Measurements from ENCODE around the gene HOXA1.

HOXA1 gene

DNA sequence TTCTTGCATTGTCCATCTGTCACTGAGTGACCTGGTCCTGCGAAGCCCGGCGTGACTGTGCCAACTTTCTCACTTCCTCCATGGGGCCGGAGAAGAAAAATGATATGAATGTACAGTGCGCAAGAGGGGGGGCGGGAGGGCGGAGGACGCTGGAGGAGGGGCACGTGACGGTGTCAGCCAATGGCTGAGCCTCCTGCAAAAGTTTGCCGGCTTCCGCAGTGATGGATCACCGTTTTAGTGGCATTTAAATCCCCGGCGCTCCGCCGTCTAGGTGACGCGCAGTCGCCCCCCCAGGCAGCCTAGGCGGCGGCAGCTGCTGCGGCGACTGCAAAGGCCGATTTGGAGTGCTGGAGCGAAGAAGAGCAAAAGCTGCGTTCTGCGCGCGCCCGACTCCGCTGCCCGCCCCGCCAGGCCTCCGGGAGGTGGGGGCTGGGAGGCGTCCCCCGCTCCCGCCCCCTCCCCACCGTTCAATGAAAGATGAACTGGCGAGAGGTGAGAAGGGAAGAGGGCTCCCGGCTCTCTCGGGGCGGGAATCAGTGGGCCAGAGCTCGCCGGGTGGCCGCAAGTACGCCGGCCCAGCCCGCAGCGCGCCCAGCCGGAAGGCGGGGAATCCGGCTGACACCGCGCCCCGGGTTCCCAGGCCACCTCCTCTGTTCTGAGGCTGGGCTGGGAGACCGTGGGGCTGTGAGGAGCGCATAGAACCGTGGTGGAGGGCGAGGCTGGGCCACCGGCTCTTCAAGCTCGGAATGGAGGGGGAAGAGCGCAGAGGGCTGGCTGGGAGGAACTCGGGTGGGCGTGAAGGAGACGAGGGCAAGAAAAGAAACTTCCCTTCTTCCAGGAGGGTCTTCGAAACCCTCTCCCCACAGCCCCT is at the start of gene HOXA1:
HOXA1 (minus strand) TSS at position 104 of the 871 bp plus-strand sequence; CDS start at position 16, 88 bp downstream.
- peak; percentile 84 for DNase-seq

DNA sequence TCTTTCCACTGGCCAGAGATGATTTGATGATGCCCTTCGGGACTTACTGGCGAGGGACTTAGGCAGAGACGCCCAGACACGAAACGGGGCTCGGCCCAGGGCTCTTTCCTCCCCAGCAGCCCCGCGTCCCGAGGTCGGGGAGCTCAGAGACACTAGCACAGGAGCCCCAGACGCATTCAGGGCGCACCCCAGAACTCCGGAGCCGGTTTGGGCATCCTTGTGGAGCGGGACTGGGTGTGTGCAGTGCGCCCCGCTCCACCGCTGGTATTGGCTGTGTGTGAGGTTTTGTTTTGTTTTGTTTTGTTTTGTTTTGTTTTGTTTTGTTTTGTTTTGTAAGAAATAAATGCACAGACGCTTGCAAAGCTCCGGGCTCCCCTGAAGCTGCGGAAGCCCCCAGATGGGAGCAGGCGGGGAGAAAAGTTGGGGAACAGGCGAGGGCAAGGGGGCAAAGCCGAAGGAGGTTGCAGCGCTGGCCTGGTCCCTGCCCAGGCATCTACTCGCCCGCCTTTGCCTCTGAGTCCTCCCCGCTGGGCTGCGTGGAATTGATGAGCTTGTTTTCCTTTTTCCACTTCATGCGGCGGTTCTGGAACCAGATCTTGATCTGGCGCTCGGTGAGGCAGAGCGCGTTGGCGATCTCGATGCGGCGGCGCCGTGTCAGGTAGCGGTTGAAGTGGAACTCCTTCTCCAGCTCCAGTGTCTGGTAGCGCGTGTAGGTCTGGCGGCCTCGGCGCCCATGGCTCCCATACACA is 49.5 kb upstream of the HOXA1 start:
- DNase-seq, result no peak

DNA sequence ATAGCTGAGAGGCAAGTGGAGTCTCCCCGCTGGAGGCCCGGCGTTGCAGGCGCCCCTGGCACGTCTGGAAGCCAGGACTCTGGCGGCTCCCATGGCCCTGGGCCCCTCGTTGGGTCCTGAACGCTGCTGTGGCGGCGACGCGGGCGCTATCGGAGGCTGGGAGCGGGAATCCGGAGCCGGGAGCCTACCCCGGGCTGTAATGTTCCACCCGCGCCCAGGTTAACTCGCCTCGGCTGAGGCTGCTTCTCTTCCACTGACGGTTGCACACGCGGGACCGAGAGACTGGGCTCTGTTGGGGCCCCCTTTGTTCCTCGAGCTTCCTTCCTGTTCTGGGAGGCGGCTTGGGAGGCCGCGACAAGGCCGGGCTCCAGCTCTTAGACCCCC is 49.0 kb upstream of the HOXA1 start:
- no peak for DNase-seq

DNA sequence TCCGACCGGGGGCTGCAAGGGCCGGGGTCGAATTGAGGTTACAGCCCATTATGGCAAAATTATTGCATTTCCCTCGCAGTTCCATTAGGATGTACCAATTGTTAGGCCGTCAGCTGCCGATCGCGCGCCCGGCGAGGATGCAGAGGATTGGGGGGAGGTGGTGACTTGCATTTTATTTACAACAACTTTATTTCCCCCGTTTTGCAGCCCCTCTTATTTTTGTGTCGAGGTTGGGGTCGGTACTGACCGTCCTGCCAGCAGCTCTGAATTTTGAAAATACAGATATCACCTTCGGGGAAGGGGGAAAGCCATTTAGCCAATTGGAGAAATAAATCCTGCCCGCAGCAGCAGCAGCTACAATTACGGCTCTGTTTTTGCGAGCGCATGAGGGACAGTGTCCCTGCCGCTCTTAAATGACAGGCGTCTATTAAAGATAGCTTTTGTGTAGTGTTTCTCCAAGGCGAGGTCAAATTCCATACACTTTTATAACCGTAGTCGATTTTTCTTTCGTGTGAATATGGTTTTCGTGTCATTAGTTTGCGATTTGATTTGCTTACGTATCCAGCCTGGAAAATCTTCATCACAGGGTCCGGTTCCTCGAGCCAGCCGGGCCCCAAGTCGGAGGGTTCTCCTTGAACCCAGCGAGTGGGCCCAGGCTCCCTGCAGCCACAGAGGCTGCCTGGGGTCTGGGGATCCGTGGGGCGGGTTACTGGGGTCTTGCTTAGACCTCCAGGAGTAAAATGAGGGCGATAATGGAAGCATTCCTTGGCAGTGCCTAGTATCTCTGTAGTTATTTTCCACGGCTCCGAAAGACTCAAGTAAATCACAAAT is 48.4 kb upstream of the HOXA1 start:
- DNase-seq, result no peak

DNA sequence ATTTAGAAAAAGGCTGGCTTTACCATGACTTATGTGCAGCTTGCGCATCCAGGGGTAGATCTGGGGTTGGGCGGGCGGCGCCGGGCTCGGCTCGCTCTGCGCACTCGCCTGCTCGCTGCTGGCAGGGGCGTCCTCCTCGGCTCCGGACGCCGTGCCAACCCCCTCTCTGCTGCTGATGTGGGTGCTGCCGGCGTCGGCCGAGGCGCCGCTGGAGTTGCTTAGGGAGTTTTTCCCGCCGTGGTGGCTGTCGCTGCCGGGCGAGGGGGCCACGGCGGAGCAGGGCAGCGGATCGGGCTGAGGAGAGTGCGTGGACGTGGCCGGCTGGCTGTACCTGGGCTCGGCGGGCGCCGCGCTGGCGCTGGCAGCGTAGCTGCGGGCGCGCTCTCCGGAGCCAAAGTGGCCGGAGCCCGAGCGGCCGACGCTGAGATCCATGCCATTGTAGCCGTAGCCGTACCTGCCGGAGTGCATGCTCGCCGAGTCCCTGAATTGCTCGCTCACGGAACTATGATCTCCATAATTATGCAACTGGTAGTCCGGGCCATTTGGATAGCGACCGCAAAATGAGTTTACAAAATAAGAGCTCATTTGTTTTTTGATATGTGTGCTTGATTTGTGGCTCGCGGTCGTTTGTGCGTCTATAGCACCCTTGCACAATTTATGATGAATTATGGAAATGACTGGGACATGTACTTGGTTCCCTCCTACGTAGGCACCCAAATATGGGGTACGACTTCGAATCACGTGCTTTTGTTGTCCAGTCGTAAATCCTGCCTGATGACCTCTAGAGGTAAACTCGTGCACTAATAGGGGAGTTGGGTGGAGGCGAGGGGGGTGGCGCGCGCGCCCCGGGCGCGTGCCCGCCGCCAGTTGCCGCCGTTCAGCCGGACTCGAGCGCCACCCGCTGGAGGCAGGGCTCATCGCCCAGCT is 47.5 kb upstream of the HOXA1 start, which contains the start of gene HOXA5:
HOXA5 (minus strand) TSS at position 659 of the 927 bp plus-strand sequence; CDS start at position 585, 74 bp downstream.
- no peak for DNase-seq

DNA sequence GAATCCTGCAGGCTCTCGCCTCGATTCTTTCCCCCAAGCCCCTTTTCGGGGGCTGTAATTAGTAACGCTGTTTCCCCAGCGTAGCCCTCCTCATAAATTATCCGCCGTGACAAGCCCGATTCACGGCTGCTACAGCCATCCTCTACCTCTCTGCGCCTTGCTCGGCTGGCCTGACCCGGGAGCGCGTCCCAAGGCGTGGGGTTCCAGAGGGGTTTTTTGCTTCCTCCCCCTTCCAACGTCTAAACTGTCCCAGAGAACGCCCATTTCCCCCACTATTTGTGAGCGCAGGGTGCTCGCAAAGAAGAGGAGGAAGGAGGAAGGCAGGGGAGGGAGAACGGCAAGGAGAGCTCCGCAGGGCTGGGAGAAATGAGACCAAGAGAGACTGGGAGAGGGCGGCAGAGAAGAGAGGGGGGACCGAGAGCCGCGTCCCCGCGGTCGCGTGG is 46.8 kb upstream of the HOXA1 start:
- DNase-seq, result no peak

DNA sequence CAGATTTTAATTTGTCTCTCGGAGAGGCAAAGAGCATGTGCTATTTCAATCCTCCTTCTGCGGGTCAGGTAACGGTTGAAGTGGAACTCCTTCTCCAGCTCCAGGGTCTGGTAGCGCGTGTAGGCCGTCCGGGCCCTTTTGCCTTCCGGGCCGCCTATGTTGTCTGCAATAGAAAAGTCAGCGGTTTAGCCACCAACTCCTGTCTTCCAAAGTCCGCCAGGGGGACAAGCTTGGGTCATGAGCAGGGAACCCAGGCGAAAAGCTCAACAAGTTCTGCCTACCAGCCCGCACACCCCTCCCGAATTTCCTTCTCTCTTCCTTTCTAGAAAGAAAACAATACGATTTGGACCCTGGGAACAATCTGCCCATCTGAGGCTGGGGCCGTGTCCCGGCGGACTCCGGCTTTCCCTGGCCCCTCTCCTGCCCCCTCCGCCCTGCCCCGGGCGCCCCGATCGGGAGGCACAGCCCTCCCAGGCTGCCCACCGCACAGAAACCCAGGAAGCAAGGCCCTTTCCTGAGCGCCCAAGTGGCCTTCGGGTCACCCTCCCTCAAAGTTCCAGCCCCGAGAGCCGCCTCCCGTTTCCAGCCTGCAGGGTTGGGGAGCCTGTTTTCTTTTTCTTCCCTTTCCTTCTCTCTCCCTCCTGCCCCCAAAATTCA is 46.3 kb upstream of the HOXA1 start:
- DNase-seq, result no peak

DNA sequence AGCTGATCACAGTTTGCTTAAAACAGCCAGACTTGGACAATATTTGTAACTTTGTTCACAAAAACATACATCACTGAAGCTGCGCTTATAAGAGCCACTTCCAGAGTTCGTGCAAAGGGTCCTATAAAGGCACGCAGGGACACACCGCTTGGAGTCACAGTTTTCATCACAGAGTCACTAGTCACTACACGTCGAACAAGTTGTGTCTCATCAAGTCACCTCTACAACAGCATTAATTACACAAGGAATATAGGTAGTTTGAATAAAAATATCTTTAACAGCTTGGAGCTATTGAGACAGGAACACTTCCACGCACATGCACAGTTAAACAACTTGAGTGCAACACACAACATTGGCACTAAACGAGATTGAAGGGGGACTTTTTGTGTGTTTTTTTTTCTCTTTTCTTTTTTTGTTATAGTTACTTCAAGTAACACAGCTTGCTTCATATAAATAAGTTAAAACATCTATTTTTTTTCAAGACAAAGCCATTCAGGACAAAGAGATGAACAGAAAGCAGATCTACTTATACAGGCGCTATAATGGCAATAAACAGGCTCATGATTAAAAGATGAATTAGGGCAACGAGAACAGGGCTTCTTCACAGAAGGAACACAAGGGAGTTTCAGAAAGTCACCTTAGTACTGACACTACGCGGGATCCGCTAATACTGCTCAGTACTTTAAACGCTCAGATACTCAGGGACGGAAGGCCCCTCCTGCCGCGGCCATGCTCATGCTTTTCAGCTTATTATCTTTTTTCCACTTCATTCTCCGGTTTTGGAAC is 45.5 kb upstream of the HOXA1 start:
- no peak for DNase-seq

DNA sequence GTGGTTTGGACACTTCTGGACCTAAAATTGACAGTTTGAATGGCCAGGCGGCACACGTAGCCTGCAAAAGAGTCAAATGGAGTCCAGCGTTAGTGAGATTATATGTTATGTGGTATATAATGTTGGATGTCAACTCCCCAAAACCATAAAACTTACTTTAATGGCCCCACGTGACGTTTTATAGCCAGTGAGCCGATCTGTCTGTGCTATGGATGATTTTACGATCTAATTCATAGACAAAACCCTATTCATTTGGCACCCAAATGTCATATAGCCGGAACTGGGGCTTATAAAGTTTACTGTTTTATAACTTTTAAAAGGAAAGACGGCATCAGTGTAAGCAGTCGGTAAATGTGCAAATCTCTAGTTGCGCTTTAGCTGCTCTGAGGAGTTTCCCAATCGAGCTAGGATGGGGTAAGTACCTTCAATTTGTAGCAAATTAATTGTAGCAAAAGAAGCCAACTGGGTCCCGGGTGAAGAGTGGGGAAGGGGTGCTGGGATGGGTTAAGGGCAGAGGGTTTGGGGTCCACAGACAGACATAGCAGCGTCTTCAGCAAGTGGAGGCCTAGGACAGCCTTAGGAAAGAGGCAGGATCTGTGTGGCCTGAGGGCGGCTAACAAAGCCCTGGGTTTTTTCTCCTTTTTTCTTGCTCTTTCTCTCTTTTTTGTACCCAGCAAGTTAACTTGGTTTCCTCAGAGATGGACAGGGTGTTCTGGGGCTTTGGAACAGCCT is 44.5 kb upstream of the HOXA1 start:
- DNase-seq, result no peak

DNA sequence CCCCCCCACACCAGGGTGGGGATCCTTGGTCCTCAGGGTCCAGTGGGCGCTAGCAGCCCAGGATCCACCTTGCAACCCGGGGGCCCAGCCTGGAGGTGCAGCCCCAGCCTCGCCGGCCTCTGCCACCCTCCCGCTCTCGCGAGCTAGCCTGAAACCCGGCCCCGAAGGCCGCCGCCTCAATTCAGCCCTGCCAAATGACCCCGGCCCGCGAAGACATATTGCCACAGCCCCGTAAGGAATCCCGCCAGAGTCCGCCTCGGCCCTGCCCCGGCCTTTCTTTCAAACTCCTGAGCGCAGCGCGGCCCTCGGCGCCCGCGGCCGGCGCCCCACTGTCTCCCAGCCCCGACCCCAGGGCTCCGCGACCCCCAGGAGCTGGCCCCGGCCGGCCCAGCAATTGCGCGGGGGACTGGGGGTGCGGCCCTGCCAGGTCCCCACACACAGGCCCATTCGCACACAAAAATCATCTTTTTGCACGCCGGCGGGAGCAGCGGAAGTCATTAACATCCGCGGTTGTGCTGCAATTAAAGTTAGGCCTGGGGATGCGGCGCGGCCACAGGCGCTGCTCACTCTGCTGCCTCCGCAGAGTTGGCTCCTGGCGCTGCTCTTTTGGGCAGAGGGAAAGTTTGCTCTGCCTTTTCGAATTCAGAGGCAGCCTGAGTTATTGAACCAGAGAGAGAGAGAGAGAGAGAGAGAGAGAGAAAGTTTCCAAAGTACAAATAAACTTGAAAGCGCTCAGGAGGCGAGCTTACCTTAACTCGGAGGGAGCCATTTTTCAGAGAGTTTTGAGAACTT is 43.7 kb upstream of the HOXA1 start:
- DNase-seq, result no peak

DNA sequence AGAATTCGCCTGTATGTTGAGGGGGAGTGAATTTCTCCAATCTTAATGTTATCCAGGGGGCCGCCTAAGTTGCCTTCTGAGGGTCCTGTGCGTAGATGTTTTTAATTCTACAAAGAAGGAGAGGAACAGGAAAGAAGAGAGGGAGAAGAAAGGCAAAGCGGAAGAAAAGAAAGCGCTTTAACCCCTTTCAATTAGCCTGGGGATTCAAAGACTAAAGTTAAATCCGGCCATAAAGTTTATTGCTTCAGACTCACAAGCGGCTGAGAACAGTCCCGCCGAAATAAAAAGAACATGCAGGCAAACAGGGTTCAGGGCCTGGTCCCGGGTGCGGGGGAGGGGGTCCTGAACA is 43.2 kb upstream of the HOXA1 start:
- DNase-seq, result no peak

DNA sequence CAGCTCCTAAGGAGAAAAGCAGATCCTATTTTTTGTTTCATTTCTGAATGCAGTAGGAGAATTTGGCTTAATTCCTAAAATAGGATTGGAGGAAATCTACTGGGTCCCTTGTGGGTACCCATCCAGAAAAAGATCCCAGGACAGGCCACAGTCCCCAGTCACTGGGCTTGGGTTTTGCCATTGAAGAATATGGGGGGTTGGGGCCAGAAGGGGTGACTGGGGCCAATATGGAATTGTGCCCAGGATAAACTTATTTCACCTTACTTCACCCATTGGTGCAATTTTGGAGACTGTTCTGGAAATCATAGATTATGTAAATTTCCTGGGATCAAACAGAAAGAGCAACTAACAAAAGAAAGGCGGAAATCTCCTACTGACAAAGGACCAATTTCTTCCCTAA is 42.7 kb upstream of the HOXA1 start:
- DNase-seq, result no peak

DNA sequence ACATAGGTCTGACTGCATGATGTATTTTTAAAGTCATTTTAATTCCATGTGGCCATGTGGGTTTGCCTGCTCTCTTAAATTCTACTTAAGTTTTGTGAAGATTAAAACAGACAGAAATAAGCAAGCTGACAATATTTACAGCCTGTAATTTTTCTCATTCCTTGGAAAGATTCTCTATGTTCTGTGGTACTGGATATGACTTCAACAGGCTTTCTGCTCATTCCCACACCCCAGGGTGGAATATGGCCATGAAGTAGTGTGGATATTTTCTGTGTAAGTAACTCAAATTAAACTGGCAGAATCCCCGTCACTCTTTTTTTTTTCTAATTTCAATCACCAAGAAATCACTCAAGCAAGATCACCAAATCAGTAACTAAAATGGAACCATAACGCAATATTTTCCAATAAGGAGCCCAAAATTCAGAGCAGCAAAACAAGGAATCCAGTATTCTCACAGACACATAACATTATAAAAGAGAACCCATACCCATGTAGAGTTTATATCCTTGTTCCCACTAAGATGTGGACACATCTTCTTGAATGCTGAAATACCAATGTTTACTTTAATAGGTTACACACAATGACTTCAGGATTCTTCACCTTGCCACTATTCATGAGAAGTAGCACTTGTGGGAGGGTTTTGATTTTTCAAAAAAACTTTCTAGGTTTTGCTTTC is 42.0 kb upstream of the HOXA1 start:
- no peak for DNase-seq

DNA sequence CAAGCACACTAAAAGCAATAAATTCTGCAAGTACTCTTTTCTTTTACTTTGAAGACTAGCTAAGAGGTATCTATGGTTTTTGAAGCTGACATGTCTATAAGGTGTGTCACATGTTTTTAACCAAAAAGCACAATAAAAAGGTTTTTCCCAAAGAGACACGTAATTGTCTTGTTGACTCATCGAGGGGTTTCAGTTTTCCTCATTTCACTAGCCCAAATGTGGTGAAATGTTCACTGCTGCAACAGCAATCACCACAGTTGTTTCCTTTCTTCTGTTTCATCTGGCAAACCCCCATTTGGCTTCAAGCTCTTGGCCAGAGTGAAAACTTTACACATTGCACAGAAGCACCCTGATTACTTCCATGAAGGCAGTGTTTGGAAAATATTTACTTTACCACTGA is 38.6 kb upstream of the HOXA1 start:
- no peak for DNase-seq

DNA sequence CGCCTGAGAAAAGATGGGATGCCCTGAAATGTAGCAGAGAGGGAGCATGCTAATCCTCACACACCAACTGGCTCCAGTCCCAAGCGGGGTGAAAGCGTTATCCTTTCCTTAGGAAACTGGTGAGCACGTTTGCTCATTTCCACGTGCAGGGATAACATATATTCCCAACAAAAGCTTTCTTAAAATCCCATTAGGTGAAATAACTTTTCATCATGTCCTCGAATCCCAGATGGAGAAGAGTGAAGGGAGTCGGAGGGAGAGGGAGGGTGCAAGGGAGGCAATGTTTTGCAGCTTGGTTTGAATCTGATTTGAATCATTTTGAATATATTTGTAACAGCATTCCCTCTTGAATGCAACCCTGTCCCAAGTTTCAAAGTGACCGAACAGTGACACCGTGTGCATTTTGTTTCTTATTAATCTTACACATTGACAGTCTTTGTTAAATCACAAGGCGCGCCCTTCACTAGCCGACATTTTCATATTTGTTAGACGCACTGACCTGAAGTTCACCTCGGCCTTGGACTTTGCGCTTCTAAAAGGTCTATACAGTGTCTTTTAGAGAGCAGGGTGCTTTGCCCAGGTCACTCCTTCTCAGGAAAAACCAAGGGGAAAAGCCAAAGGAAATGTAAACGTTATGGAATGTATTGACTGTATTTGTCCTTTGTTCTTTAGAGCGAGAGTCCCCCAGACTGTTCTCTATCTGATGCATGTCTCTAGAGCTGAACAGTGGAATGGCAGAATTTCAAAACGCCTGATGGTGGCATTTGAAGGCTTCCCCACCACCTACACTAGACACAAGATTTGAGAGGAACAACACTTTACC is 37.8 kb upstream of the HOXA1 start:
- DNase-seq, result no peak

DNA sequence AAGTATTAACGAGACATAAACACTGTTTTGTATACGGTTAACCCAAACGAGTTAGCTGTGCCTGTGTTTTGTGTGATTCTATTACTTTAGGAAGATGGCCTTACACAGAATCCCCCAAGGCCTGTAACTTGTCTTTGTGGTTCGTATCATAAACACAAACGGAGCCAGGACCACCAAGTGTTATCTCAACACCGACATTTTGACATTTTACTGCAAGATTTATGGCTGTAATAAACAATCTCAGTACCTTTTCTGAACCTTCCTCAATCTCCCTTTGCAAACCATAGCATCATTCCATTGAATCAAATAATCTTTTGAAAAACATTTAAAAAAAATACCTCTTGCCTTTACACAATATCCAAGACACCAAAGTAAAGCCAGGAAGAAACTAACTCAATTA is 37.2 kb upstream of the HOXA1 start:
- no peak for DNase-seq

DNA sequence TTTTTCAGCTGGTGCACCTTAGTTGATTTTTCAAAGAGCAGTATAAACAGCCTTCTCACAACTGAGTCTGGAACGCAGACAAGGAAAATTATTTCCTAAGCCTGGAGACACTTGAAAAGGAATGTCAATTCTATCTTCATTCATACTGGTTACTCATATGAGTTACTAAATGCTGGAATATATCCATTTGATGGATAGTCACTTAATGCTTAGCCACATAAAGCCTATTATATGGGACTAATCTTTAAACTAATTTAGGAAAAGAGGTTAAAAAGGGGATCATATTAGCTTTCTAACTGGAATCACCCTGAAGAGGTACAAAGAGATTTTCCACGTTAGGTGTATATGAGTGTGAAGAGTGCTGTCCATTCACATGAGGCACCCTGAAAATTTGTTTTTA is 36.4 kb upstream of the HOXA1 start:
- no peak for DNase-seq

DNA sequence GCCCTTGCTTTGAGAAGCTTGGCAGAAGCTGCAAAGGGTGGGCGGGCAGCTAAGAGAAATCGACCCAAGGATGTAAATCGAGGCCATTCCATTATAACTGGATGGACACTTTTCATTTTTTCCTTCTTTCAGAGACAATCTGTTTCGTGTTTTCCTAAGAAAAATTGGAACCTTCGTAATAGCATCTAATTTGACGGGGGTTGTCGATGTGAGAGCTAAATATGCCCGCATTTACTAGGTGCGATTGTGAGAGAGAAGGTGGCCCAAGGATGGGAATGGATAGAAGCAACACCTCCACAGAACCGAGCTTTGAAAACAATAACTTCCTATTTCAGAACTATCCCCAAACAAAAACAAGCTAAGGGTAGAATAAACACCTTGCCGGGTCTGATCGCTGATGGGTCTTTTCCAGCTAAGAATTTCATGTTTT is 35.6 kb upstream of the HOXA1 start:
- DNase-seq, result no peak

All from CD4-positive, alpha-beta T cell treated with Interleukin-10 for 1 hour (primary cell).